T47D (cell line): ENCODE data around the gene SIRPA.

Experiments used
- DNase-seq, 2 experiments: peaks; one replicate each; pipeline versions ENCODE4 v3.0.0 to v3.0.0-alpha.2; 2011 to 2012; ENCODE audit warnings: low read depth in 1 of 2, low spot score in 1 of 2
- JUND ChIP-seq: IDR thresholded peaks from 2 replicates; pipeline ENCODE4 v1.6.1; 2012; ENCODE audit warnings: low read depth
- in situ Hi-C: cut with HindIII; loops from 2 replicates; pipeline ENCODE4 v1.10.0; 2016; ENCODE audit warnings: low sequenced_read_pairs, low pct_unique_long_range_greater_than_20kb

The SIRPA gene

GRCh38 chr20:1896484-1897258 lies 1.5 kb downstream of the SIRPA start:
- no peak for TF ChIP-seq JUND
- in situ Hi-C loops, result no loop called here
- no peak for DNase-seq

GRCh38 chr20:1897541-1897940 lies 2.3 kb downstream of the SIRPA start:
- in situ Hi-C loops, result no loop called here
- no peak for DNase-seq
- TF ChIP-seq JUND, result no peak

- in situ Hi-C loops, result no loop called here
- TF ChIP-seq JUND, result no peak
- no peak for DNase-seq
These were observed 2.8 kb downstream of the SIRPA start for GRCh38 chr20:1897965-1898464.

GRCh38 chr20:1898482-1899240 lies 3.5 kb downstream of the SIRPA start:
- no peak for TF ChIP-seq JUND
- in situ Hi-C loops, result no loop called here

GRCh38 chr20:1899241-1899525 lies 4.0 kb downstream of the SIRPA start:
- no peak for TF ChIP-seq JUND
- in situ Hi-C loops, result no loop called here
- no peak for DNase-seq

More at GRCh38 chr20:1898482-1899240, 3.5 kb downstream of the SIRPA start:
- no peak for DNase-seq

- peak; percentile 85 to 91 for DNase-seq
- in situ Hi-C loops, result no loop called here
- no peak for TF ChIP-seq JUND
These were observed 5.2 kb downstream of the SIRPA start for GRCh38 chr20:1900321-1900801.

- in situ Hi-C loops, result no loop called here
- no peak for DNase-seq
- no peak for TF ChIP-seq JUND
These were observed 6.5 kb downstream of the SIRPA start for GRCh38 chr20:1901704-1902103.

GRCh38 chr20:1902188-1902587 lies 7.0 kb downstream of the SIRPA start:
- in situ Hi-C loops, result no loop called here
- no peak for TF ChIP-seq JUND
- no peak for DNase-seq

- DNase-seq, result no peak
- in situ Hi-C loops, result no loop called here
- no peak for TF ChIP-seq JUND
These were observed 8.9 kb downstream of the SIRPA start for GRCh38 chr20:1904135-1904534.

- DNase-seq, result no peak
- in situ Hi-C loops, result no loop called here
- TF ChIP-seq JUND, result no peak
These were observed 9.8 kb downstream of the SIRPA start for GRCh38 chr20:1905009-1905408.

- DNase-seq, result no peak
- in situ Hi-C loops, result no loop called here
- no peak for TF ChIP-seq JUND
These were observed 10.5 kb downstream of the SIRPA start for GRCh38 chr20:1905693-1906092.

GRCh38 chr20:1906361-1907051 lies 11.3 kb downstream of the SIRPA start:
- no peak for TF ChIP-seq JUND
- no peak for DNase-seq
- in situ Hi-C loops, result no loop called here

- TF ChIP-seq JUND, result no peak
- DNase-seq, result no peak
These were observed 12.4 kb downstream of the SIRPA start for GRCh38 chr20:1907586-1907985.

More at GRCh38 chr20:1907586-1907985, 12.4 kb downstream of the SIRPA start:
- in situ Hi-C loops, result no loop called here
